ENCODE measurements around the gene MRPS34.

Gene MRPS34

GRCh38 chr16:1758923-1759322 is 14.0 kb downstream of the MRPS34 start:
- Histone ChIP-seq H3K9ac (no peak overlapping the region), H3K4me3 (IDR thresholded peaks at IDR 0.05; ENCODE audit: insufficient read depth, low read depth, low read length) (no peak overlapping the region), H3K4me2 (no peak overlapping the region), H3K36me3 (ENCODE audit: insufficient read depth) (no peaks in the 10 kb centered on the region), H3K4me1 (ENCODE audit: low read depth, poor library complexity, severe bottlenecking) (no peaks in the 10 kb centered on the region), H3K79me2 (ENCODE audit: insufficient read depth, low read depth) (no peaks in the 10 kb centered on the region), H4K20me1 (ENCODE audit: insufficient read depth) (no peaks in the 10 kb centered on the region), H3K27me3 (ENCODE audit: insufficient read depth, low read depth) (no peaks in the 10 kb centered on the region), H3K27ac (no peak overlapping the region), H2AFZ (ENCODE audit: low read depth) (no peak overlapping the region)
- TF ChIP-seq, protein P1, sequence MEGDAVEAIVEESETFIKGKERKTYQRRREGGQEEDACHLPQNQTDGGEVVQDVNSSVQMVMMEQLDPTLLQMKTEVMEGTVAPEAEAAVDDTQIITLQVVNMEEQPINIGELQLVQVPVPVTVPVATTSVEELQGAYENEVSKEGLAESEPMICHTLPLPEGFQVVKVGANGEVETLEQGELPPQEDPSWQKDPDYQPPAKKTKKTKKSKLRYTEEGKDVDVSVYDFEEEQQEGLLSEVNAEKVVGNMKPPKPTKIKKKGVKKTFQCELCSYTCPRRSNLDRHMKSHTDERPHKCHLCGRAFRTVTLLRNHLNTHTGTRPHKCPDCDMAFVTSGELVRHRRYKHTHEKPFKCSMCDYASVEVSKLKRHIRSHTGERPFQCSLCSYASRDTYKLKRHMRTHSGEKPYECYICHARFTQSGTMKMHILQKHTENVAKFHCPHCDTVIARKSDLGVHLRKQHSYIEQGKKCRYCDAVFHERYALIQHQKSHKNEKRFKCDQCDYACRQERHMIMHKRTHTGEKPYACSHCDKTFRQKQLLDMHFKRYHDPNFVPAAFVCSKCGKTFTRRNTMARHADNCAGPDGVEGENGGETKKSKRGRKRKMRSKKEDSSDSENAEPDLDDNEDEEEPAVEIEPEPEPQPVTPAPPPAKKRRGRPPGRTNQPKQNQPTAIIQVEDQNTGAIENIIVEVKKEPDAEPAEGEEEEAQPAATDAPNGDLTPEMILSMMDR (conservative IDR thresholded peaks at IDR 0.05; ENCODE audit: low read depth, low read length): no peak

GRCh38 chr16:1757714-1758461 is 15.0 kb downstream of the MRPS34 start:
- TF ChIP-seq, protein P1 (conservative IDR thresholded peaks at IDR 0.05; ENCODE audit: low read depth, low read length): no peak
- Histone ChIP-seq H3K27me3 (ENCODE audit: insufficient read depth, low read depth) (no peaks in the 10 kb centered on the region), H3K9ac (no peak overlapping the region), H3K79me2 (ENCODE audit: insufficient read depth, low read depth) (no peaks in the 10 kb centered on the region), H3K27ac (no peak overlapping the region), H3K4me2 (no peak overlapping the region), H3K4me3 (IDR thresholded peaks at IDR 0.05; ENCODE audit: insufficient read depth, low read depth, low read length) (no peak overlapping the region), H3K4me1 (ENCODE audit: low read depth, poor library complexity, severe bottlenecking) (no peaks in the 10 kb centered on the region), H3K36me3 (ENCODE audit: insufficient read depth) (no peaks in the 10 kb centered on the region), H4K20me1 (ENCODE audit: insufficient read depth) (no peaks in the 10 kb centered on the region), H2AFZ (ENCODE audit: low read depth) (no peak overlapping the region)

DNA sequence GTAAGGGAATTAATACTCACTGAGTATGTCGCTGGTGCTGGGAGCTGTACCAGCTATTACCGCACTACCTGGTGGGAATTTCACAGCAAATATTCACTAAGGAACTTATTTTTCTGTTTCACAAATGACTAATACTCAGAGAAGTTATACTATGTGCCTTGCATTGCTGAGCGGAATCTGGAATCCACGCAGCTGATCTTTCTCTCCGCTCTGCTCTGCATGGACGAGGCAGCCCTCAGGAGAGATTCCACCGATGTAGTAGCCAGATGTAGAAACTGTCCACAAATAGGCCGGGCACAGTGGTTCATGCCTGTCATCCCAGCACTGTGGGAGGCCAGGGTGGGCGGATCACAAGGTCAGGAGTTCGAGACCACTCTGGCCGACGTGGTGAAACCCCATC is 18.7 kb downstream of the MRPS34 start:
- no peak overlapping the region for H3K9ac ChIP-seq
- no peaks in the 10 kb centered on the region for H3K4me1 ChIP-seq (ENCODE audit: low read depth, poor library complexity, severe bottlenecking)
- H3K4me3 ChIP-seq (IDR thresholded peaks at IDR 0.05; ENCODE audit: insufficient read depth, low read depth, low read length): no peak overlapping the region
- H2AFZ ChIP-seq (ENCODE audit: low read depth): no peak overlapping the region
- no peaks in the 10 kb centered on the region for H3K36me3 ChIP-seq (ENCODE audit: insufficient read depth)
- TF ChIP-seq, protein P1 (conservative IDR thresholded peaks at IDR 0.05; ENCODE audit: low read depth, low read length): no peak
- H4K20me1 ChIP-seq (ENCODE audit: insufficient read depth): no peaks in the 10 kb centered on the region
- H3K27me3 ChIP-seq (ENCODE audit: insufficient read depth, low read depth): no peaks in the 10 kb centered on the region
- no peaks in the 10 kb centered on the region for H3K79me2 ChIP-seq (ENCODE audit: insufficient read depth, low read depth)
- H3K27ac ChIP-seq: no peak overlapping the region
- H3K4me2 ChIP-seq: no peak overlapping the region

DNA sequence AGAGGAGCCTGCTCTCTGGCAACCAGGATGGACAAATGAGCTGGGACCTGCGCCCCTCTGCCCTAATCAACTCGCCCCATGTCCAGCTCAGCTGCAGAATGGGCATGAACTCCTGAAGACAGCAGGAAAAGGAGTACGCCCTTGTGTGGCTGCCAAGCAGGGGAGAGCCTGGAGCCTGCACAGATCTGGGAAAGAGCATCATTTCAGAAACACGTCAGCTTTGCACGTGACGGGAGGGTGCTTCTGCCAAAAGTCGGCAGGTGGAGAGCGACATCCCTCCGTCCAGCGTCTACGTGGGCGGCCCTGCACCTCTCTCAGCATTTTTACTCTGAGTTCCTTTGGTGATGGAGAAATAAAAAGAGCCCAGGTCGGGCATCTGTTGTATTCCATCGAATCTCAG is 20.1 kb downstream of the MRPS34 start:
- TF ChIP-seq, protein P1 (conservative IDR thresholded peaks at IDR 0.05; ENCODE audit: low read depth, low read length): no peak
- H3K36me3 ChIP-seq (ENCODE audit: insufficient read depth): no peaks in the 10 kb centered on the region
- no peak overlapping the region for H3K4me3 ChIP-seq (IDR thresholded peaks at IDR 0.05; ENCODE audit: insufficient read depth, low read depth, low read length)
- H2AFZ ChIP-seq (ENCODE audit: low read depth): no peak overlapping the region
- no peaks in the 10 kb centered on the region for H4K20me1 ChIP-seq (ENCODE audit: insufficient read depth)
- H3K9ac ChIP-seq: no peak overlapping the region
- no peak overlapping the region for H3K4me2 ChIP-seq
- H3K27me3 ChIP-seq (ENCODE audit: insufficient read depth, low read depth): no peaks in the 10 kb centered on the region
- no peak overlapping the region for H3K27ac ChIP-seq
- H3K4me1 ChIP-seq (ENCODE audit: low read depth, poor library complexity, severe bottlenecking): no peaks in the 10 kb centered on the region
- no peaks in the 10 kb centered on the region for H3K79me2 ChIP-seq (ENCODE audit: insufficient read depth, low read depth)
